Inflammatory macrophage (primary cell): ENCODE measurements around the gene COL4A2.

ENCODE experiments used
- DNase-seq, 2 donors: peaks; one replicate each; pipeline ENCODE4 v3.0.0-alpha.2; 2020 to 2022

COL4A2 gene

GRCh38 chr13:110272651-110273050 is 34.4 kb upstream of the COL4A2 start:
- no peak for DNase-seq

GRCh38 chr13:110273254-110273653 is 33.8 kb upstream of the COL4A2 start:
- no peak for DNase-seq

- no peak for DNase-seq
These were observed 32.4 kb upstream of the COL4A2 start for GRCh38 chr13:110274687-110275086.

GRCh38 chr13:110275931-110276552 is 31.0 kb upstream of the COL4A2 start:
- no peak for DNase-seq

GRCh38 chr13:110276553-110276950 is 30.5 kb upstream of the COL4A2 start:
- no peak for DNase-seq

GRCh38 chr13:110277357-110277975 is 29.6 kb upstream of the COL4A2 start:
- no peak for DNase-seq

GRCh38 chr13:110278859-110279258 is 28.2 kb upstream of the COL4A2 start:
- no peak for DNase-seq

GRCh38 chr13:110279684-110280083 is 27.4 kb upstream of the COL4A2 start:
- no peak for DNase-seq

GRCh38 chr13:110280231-110280813 is 26.8 kb upstream of the COL4A2 start:
- DNase-seq: no peak

GRCh38 chr13:110280985-110281688 is 25.9 kb upstream of the COL4A2 start:
- no peak for DNase-seq

GRCh38 chr13:110281736-110282135 is 25.3 kb upstream of the COL4A2 start:
- no peak for DNase-seq

GRCh38 chr13:110282316-110282841 is 24.7 kb upstream of the COL4A2 start:
- DNase-seq: no peak

GRCh38 chr13:110283736-110284517 is 23.2 kb upstream of the COL4A2 start:
- no peak for DNase-seq

- DNase-seq: no peak
These were observed 22.2 kb upstream of the COL4A2 start for GRCh38 chr13:110284779-110285484.

GRCh38 chr13:110285991-110286832 is 20.9 kb upstream of the COL4A2 start:
- DNase-seq: no peak

- no peak for DNase-seq
These were observed 20.0 kb upstream of the COL4A2 start for GRCh38 chr13:110286833-110287819.

- no peak for DNase-seq
These were observed 17.9 kb upstream of the COL4A2 start for GRCh38 chr13:110289174-110289573.

- DNase-seq: no peak
These were observed 17.4 kb upstream of the COL4A2 start for GRCh38 chr13:110289661-110290060.

GRCh38 chr13:110290153-110290552 is 16.9 kb upstream of the COL4A2 start:
- no peak for DNase-seq

- no peak for DNase-seq
These were observed 16.3 kb upstream of the COL4A2 start for GRCh38 chr13:110290826-110291225.
